GM18499 (cell line): ENCODE data around the gene TTLL10.
"Not testable (repeated sequence)": the region's sequence is repeated elsewhere in the genome, so short reads cannot be mapped to it uniquely, and the experiment has no call there.

Source experiments
- ATAC-seq: cut with Tn5 transposase; IDR thresholded peaks from one replicate; pipeline ENCODE4 v1.9.1; 2021; ENCODE audit warnings: moderate number of reproducible peaks; ENCODE audit not compliant: insufficient read depth, unreplicated experiment

TTLL10 gene

GRCh38 chr1:1183833-1184775, 10.4 kb downstream of the TTLL10 start:
- no peak for ATAC-seq

GRCh38 chr1:1185101-1185765, 11.6 kb downstream of the TTLL10 start:
- no peak for ATAC-seq

DNA sequence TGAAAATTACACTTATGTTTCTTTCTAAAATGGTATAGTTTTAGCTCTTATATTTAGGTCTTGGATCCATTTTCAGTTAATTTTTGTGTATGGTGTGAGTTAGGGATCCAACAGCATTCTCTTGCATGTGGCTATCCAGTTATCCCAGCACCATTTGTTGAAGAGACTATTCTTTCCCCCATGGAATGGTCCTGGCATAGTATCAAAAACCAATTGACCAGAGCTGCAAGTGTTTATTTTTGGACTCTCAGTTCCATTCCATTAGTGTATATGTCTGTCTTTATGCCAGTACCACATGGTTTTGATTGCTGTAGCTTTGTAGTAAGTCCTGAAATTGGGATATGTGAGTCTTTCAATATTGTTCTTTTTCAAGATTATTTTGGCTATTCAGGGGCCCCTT, 14.3 kb downstream of the TTLL10 start:
- no peak for ATAC-seq

DNA sequence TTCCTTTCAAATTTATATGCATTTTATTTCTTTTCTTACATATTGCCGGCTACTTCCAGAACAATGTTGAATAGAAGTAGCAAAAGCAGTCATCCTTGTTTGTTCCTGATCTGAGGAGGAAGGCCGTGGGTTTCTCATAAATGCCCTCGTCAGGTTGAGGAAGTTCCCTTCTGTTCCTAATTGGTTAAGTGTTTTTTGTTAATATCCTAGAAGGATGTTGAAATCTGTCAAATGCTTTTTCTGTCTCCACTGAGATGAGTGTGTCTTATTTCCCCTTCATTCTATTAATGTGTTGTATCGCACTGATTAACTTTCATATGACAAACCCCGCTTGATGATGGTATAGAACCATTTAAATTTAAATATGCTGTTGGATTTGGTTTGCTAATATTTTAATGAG, 15.4 kb downstream of the TTLL10 start:
- ATAC-seq: no peak

DNA sequence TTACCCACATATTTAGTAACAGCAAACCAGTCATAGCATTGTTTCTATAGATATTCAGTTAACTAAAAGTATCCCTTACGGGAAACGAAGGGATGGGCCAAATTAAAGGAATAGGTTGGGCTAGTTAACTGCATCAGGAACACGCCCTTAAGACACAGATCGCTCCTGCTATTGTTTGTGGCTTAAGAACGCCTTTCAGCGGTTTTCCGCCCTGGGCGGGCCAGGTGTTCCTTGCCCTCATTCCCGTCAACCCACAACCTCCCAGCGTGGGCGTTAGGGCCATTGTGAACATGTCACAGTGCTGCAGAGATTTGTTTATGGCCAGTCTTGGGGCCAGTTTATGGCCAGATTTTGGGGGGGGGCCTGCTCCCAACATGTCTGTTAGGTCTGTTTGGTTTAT, 18.1 kb downstream of the TTLL10 start:
- ATAC-seq: no peak

DNA sequence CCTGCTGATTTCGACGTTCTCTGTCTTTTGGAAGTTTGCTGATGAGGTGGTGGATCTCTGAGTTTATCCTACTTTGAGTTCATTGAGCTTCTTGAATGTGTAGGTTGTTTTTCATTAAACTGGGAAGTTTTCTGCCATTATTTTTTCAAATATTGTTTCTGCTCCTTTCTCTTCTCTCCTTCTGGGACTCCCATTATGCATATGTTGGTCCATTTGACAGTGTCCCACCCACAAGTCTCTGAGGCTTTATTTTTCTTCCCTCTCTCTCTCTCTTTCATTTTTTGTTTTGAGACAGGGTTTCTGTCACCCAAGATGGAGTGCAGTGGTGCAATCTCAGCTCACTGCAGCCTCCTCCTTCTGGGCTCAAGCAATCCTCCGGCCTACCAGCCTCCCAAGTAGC, 21.0 kb downstream of the TTLL10 start:
- ATAC-seq: no peak

DNA sequence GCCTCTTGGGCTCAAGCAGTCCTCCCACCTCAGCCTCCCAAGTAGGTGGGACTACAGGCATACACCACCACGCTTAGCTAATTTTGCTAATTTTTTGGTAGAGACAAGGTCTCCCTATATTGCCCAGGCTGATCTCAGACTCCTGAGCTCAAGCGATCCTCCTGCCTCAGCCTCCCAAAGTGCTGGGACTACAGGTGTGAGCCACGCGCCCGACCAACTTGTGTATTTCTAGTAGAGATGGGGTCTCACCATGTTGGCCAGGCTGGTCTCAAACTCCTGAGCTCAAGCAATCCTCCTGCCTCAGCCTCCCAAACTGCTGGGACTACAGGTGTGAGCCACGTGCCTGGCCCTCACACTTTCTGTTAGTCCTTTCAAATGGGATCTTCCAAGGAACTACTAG, 22.0 kb downstream of the TTLL10 start:
- not testable (repeated sequence) for ATAC-seq

GRCh38 chr1:1196431-1197187, 22.9 kb downstream of the TTLL10 start:
- ATAC-seq: no peak

GRCh38 chr1:1197188-1197500, 23.5 kb downstream of the TTLL10 start:
- no peak for ATAC-seq

GRCh38 chr1:1197551-1198422, 24.1 kb downstream of the TTLL10 start:
- ATAC-seq: no peak

- no peak for ATAC-seq
Observed at GRCh38 chr1:1198423-1199140, 24.9 kb downstream of the TTLL10 start.

DNA sequence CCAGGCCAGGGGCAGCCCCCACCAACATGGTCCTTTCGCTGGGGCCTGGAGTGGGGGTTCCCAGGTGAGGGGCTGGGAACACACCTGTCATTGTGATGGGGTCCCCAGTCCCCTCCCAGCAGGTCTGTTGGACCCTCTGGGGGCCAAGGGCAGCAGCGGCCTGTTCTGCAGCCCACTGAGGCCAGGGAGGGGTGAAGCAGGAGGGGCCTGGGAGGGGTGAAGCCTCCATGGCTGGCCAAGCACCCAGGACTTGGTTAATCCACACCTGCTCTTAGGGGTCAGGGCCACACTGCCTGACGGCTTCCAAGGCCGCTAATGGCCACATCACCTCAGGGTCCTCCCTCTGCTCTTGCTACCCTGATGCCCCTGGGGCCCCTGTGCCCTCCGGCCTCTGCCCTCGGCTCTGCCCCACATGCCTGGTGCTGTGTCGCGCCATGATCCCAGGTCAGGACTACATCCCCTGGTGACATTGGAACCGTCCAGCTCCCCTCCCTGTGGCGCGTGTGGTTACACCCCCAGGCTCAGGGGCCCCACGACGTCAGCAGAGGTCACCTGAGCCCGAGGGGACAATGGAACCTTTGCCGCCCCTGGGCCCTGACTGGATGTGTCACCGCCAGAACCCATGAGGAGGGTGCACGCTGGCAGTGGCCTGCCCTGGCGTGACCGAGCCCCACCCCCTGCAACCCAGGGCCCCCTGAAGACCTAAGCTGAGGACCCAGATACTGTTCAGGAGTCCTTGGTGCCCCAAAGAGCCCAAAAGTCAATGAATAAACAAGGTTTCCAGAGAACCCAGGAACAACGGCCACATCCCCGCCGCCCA, 25.7 kb downstream of the TTLL10 start:
- ATAC-seq: no peak

- ATAC-seq: no peak
Observed at GRCh38 chr1:1199961-1200875, 26.5 kb downstream of the TTLL10 start.

GRCh38 chr1:1200876-1201810, 27.5 kb downstream of the TTLL10 start:
- no peak for ATAC-seq

GRCh38 chr1:1202831-1203560, 29.3 kb downstream of the TTLL10 start:
- no peak for ATAC-seq
